HG02642 (cell line): Measurements from ENCODE around the gene UFL1.
"Not testable (repeated sequence)": the region's sequence is repeated elsewhere in the genome, so short reads cannot be mapped to it uniquely, and the experiment has no call there.

Source experiments
- ATAC-seq: cut with Tn5 transposase; IDR thresholded peaks from one replicate; pipeline ENCODE4 v1.9.1; 2021; ENCODE audit warnings: mild to moderate bottlenecking; ENCODE audit not compliant: unreplicated experiment, poor library complexity

UFL1 gene

DNA sequence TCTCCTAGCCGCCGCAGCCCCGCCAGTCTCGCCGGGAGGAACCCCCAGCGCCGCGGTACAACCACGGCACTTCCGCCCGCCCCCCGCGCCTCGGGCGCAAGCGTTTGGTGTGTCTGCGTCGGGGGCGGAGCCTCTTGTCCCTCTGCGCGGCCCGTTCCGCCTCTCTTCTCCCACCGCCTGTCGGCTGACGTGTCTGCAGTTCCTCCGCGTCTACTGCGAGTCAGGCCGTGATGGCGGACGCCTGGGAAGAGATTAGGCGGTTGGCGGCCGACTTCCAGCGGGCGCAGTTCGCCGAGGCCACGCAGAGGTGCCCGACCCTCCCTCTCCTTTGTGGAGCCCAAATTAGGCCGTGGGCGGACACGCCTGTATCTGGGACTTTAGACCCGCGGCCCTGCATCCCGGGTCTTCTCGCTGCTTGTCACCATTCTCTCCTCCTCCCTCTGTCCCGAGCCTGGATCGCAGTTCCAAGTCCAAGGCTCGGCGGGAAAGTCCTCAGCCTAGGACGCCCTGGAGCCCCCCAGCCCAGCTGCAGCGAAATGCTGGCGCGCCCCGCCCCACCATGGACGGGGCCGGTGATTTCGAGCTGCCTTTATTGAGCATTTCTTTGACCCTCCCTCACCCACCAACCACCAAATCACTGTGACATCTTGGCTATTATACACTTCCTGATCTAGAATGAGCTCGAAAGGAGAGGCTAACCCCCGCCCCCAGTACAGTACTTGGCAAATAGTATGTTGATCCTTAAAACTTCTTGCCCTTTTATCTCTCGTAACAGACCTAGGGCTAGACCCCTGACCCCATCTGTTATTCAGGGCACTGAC, at the start of gene UFL1:
Gene UFL1 (plus strand): TSS at position 163 of the 821 bp plus-strand sequence. CDS start 68 bp downstream, at position 231.
- ATAC-seq = peak; percentile 98

DNA sequence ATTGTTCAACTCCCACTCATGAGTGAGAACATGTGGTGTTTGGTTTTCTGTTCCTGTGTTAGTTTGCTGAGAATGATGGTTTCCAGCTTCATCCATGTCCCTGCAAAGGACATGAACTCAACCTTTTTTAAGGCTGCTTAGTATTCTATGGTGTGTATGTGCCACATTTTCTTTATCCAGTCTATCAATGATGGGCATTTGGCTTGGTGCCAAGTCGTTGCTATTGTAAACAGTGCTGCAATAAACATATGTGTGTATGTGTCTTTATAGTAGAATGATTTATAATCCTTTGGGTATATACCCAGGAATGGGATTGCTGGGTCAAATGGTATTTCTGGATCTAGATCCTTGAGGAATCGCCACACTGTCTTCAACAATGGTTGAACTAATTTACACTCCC, 49.3 kb upstream of the UFL1 start:
- not testable (repeated sequence) for ATAC-seq

DNA sequence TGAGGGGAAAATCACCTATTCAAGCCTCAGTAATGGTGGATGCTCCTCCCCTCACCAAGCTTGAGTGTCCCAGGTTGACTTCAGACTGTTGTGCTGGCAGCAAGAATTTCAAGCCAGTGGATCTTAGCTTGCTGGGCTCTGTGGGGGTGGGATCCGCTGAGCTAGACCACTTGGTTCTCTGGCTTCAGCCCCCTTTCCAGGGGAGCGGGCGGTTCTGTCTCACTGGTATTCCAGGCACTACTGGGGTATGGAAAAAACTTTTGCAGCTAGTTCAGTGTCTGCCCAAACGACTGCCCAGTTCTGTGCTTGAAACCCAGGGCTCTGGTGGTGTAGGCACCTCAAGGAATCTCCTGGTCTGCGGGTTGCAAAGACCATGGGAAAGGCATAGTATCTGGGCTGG, 42.9 kb upstream of the UFL1 start:
- ATAC-seq = no peak

DNA sequence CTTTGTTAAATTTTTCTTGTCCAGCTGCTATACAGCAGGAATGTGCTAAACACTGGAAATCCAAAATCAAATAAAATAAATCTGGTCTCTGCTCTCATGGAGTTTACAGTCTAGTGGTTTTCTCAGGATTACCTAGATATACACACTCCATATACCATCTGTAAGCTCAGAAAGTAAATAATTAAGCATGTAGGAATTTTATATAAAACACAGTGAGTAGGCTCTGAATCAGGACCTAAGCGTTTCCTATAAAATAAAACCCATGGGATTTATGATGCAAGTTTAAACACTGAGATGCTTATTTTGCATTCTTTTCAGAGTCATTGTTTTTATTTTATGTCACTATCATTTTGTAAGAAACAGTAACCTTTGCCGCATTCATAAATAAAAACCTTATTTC, 29.7 kb upstream of the UFL1 start:
- ATAC-seq = no peak

DNA sequence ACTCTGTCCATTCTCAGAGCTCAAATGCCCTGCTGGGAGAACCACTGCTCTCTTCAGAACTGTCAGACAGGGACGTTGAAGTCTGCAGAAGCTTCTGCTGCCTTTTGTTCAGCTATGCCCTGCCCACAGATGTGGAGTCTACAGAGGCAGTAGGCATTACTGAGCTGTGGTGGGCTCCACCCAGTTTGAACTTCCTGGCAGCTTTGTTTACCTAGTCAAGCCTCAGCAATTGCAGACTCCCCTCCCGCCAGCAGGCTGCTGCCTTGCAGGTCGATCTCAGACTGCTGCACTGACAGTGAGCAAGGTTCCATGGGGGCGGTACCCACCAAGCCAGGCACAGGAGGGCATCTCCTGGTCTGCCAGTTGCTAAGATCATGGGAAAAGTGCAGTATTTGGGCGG, 21.8 kb upstream of the UFL1 start:
- ATAC-seq = no peak

DNA sequence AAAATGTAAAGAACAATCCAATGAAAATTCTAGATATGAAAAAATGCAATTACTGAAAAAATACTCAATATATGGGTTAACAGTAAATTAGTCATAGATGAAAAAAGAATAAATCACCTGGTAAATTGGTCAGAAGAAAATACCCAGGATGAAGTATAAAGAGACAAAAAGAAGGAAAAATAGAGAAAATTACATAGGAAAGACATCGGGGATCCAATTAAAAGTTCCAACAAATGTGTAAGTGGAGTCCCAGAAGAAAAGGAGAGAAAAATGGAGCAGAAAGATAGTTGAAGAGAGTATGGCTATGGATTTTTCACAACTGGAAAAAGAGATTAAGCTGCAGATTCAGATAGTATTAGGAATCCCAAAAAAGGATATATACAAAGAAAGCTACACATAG, 18.7 kb upstream of the UFL1 start:
- ATAC-seq = no peak

DNA sequence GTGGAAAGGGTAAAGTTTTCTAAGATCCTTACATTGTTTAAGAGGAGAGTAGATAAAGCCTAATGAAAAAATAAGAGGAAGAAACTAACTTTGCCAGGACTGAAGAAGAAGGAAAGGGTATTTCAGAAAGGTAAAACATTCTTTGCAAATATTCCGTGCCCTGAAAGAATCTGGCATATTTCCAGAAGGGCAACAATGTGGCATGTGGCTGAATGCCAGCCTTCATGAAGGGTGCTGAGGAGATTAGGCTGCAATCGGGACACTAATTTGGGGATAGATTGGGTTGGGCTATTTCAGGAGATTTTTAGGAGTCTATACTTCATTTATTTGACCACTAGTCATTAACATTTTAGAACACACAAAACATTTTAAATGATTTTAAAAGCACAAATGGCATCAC, 16.2 kb upstream of the UFL1 start:
- no peak for ATAC-seq

DNA sequence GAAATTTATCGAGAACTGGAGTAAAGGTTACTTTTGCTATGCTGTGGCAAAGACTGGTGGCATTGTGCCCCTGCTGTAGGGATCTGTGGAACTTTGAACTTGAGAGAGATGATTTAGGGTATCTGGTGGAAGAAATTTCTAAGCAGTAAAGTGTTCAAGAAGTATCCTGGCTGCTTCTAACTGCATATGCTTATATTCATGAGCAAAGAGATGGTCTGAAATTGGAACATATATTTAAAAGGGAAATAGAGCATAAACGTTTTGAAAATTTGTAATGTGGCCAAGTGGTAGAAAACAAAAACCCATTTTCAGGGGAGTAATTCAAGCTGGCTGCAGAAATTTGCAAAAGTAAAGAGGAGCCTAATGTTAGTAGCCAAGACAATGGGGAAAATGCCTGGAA, 12.3 kb upstream of the UFL1 start:
- no peak for ATAC-seq

DNA sequence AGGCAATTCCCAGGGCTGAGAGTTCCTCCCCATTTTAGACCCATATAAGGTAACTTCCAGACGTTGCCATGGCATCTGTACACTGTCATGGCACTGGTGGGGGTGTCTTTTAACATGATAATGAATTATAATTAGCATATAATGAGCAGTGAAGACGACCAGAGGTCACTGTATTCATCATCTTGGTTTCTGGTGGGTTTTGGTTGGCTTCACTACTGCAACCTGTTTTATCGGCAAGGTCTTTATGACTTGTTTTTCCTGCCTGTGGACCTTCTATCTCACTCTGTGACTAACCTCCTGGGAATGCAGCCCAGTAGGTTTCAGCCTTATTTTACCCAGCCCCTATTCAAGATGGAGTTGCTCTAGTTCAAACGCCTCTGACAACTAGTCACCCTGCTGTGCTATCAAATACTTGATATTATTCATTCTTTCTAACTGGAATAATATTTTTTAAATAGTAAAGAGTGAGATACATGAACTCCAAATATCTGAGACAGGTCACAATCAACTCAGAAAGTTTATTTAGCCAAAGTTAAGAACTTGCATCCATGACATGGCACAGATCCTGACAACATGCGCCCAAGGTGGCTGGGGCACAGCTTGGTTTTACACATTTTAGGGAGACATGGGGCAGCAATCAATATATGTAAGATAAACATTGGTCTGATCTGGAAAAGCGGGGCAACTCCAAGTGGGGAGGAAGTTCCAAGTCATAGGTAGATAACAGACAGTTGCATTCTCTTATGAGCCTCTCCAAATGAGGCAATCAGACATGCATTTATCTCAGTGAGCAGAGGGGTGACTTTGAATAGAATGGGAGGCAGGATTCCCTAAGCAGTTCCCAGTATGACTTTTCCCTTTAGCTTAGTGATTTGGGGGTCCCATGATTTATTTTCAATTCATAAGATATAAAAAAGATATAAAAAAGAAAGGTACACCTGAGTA, 1.2 kb upstream of the UFL1 start:
- ATAC-seq = no peak

DNA sequence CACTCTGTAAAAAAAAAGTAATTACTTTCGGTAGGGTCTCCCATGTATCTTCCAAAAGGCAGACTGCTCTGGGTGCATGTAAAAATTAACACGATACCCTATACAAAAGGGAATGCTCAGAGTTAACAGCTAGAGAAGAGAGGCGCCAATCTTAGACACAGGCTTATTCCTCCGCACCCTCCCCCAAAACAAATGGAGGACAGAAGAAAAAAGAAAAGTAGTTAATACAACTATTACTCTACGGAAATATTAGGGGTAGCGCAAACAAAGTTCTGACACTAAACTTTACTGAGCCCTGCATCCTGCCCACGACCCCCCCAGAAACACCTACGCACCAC, 331 bp upstream of the UFL1 start:
- ATAC-seq = no peak

DNA sequence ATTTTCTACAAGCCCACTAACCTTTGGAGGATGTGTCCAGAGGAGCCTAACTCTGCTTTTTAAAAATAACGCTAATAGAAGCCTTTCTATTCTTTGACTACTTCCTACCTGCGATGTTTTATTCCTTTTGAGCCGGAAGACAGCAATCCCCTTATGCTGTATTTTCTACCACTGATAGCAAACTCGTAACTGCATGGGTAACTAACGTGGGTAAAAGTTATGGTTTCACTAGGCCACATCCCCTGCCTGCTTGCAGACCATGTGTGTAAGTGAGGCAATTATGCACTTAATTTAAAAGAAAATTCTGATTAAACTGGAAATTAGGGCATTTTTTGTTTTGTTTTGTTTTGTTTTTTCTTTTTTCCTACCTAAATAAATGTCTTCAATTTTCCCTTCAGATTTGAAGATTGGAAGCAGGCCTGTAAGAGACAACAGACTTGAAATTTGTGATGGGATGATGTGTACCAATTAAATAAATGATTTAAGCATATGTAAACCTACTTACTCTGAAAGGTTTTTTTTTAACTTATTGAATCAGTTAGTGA, 931 bp downstream of the UFL1 start:
- ATAC-seq = peak; percentile 27

DNA sequence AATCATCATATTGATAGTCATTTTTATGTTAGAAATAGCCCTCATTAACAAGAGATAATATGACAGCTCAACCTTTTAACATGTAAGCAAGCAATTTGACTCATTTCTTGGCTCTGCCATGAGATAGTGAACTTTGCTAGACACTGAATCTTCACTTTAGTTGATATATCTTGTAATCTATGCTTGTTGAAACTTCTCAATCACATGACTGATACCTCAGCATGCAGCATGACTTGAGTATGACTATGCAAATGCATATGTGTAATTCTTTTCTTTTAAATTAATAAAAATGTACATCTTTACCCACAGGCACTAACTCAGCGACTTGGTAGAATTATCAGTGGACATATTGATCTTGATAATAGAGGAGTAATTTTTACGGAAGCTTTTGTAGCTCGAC, 6.6 kb downstream of the UFL1 start:
- ATAC-seq = no peak

DNA sequence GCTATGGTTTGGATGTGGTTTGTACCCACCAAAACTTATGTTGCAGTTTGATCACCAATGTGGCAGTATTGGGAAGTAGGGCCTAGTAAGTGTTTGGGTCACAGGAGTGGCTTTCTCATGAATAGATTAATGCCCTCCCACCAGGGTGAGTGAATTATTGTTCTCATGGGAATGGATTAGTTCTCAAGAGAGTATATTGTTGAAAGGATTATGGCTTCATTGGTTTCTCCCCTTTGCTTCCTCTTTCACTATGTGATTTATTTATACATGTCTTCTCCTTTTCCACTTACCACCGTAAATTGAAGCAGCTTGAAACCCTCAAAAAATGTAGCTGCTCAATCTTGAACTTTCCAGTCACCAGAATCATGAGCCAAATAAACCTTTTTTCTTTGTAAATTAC, 10.8 kb downstream of the UFL1 start:
- ATAC-seq = no peak

DNA sequence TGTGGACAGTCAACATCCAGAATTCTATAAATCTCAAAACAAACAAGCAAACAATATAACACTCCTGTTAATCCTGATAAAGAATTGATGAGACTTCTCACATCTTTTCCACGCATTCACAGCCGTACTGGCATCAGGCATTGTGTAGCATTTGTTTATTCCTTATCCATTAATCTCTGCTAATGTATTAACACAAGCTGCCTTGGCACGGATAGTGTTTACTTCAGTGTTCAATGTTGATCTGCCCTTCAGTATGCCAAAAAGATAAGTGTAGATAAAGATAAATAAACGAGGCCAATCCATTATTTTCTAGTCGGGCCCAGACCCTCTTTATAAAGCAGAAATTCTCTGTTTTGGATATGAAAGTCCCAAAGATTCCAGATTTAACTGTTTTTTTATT, 16.1 kb downstream of the UFL1 start:
- ATAC-seq = no peak

DNA sequence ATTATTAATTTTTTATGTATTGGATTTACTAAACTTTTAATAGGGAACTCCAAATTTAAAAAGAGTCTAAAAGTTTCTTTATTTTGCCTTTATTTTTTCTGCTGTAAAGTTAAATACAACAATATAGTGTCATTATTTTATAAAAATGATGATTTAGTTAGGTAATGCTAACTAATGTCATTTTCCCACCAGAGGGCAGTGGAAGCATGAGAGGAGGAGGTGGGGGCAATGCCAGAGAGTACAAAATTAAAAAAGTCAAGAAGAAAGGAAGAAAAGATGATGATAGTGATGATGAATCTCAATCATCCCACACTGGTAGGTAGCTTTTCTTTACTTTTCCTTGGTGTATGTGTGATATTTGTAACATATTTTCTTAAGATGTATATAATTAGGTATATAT, 21.1 kb downstream of the UFL1 start:
- peak; percentile 58 for ATAC-seq

DNA sequence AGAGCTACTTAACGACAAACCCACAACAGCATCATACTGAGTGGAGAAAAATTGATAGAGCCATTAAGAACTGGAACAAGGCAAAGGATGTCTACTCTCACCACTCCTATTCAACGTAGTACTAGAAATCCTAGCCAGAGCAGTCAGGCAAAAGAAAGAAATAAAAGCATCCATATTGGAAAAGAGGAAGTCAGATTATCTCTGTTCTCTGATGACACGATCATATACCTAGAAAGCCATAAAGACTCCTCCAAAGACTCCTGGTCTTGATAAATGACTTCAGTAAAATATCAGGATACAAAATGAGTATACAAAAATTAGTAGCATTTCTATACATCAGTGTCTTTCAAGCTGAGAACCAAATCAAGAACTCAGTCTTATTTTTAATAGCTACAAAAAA, 24.3 kb downstream of the UFL1 start:
- ATAC-seq = no peak

DNA sequence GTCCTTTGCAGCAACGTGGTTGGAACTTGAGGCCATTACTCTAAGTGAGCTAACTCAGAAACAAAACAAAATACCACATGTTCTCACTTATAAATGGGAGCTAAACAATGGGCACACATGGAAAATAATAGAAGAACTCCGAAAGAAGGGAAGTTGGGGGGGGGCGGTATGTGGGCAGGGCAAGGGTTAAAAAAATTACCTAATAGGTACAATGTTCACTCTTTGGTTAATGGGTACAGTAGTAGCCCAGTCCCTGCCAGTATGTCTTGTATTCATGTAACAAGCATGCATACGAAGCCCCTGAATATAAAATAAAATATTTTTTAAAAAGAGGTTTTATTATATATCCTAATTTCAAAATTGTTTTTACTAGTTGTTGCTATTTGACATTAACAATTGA, 26.0 kb downstream of the UFL1 start:
- no peak for ATAC-seq

DNA sequence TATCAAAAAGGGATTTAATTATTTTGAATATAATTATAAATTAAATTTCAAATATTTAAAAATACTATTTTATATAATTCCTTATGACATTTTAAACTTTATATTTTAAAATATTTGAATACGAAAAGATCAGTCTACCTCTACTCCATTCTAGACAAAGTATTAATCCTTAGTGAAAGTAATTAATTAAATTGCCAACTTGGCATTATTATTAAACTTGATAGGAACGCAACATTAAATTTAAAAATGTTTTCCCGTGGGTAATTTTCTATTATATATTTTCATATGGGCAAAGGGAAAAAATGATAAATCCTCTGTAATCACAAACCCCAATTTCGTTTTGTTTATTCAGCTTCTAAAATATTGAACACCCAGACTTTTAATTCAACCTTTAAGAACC, 33.0 kb downstream of the UFL1 start:
- no peak for ATAC-seq

DNA sequence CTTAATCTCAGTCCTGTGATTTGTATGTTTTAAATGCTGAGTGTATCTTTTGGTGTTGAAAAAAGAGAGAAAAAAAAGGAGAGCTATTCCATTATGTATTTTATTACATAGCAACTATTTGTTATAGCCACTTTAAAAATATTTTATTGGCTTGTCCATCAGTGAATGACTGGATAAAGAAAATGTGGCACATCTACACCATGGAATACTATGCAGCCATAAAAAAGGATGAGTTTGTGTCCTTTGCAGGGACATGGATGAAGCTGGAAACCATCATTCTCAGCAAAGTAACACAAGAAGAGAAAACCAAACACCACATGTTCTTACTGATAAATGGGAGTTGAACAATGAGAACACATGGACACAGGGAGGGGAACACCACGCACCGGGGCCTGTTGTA, 38.1 kb downstream of the UFL1 start:
- not testable (repeated sequence) for ATAC-seq

DNA sequence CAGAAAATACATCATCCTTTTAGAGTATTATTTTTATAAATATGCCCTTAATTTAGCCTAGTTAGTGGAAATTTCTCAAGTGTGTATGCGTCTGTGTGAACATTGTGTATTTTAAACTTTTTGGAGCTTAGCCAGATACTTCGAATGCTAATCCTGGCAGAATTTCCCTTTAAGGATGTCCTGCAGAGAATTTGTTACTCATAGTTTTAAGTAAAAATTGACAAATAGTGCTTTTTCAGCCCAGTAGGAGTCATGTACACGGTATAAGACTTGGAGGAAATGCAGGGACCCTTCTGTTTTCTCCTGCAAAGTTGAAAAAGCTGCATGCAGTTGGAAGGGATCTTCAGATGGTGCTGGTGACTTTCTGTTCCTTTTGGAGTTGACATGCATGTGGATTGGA, 41.3 kb downstream of the UFL1 start, which contains the start of gene FHL5:
Gene FHL5 (plus strand): TSS at position 243 of the 400 bp plus-strand sequence. CDS start 40,486 bp downstream, outside the sequence.
- ATAC-seq = no peak

DNA sequence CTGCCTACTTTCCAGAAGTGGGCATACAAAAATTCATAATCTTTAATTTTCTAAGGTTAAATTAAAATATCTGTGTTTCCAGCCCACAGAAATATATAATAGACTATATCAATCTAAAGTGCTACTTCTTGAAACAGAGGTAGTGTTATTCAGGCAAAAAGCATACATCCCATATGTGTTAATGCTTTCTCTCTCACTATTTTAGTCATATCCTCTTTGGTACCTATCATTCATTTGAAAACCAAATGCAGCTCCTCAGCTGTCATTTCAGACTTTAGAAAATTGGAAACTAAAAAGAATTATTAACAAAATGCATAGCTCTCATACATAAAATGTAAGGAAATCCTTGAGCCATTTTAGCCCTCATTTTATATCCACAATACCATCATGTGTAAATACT, 42.2 kb downstream of the UFL1 start:
- no peak for ATAC-seq
